GM12872 (cell line): ENCODE results near the gene CFAP161.

Experiments
- TF ChIP-seq, protein P1 (sequence below): IDR thresholded peaks from 3 replicates; pipeline ENCODE4 v1.5.1; 2011; ENCODE audit warnings: low read depth, mild to moderate bottlenecking, low read length, moderate library complexity; ENCODE audit not compliant: insufficient read depth

CFAP161 gene

DNA sequence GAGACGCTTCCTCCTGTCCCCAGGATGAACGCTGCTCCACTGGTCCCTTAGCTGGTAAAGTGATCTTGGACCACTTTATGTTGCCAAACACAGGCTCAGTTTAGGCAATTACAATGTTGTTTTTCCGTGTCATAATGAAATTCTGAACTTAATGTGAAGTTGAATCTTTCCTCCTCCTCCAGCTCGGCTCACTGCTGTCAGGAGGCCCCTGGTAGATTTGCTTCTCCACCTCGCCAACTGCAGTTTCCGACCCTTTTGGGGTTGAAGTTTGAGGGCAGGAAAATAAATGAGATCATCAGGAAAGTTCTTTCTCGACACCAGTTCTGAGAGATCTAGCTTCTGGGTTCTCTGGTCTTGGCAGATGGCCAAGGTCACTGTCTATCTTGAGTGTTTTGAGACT is 27.8 kb downstream of the CFAP161 start:
- TF ChIP-seq, protein P1, sequence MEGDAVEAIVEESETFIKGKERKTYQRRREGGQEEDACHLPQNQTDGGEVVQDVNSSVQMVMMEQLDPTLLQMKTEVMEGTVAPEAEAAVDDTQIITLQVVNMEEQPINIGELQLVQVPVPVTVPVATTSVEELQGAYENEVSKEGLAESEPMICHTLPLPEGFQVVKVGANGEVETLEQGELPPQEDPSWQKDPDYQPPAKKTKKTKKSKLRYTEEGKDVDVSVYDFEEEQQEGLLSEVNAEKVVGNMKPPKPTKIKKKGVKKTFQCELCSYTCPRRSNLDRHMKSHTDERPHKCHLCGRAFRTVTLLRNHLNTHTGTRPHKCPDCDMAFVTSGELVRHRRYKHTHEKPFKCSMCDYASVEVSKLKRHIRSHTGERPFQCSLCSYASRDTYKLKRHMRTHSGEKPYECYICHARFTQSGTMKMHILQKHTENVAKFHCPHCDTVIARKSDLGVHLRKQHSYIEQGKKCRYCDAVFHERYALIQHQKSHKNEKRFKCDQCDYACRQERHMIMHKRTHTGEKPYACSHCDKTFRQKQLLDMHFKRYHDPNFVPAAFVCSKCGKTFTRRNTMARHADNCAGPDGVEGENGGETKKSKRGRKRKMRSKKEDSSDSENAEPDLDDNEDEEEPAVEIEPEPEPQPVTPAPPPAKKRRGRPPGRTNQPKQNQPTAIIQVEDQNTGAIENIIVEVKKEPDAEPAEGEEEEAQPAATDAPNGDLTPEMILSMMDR = no peak

DNA sequence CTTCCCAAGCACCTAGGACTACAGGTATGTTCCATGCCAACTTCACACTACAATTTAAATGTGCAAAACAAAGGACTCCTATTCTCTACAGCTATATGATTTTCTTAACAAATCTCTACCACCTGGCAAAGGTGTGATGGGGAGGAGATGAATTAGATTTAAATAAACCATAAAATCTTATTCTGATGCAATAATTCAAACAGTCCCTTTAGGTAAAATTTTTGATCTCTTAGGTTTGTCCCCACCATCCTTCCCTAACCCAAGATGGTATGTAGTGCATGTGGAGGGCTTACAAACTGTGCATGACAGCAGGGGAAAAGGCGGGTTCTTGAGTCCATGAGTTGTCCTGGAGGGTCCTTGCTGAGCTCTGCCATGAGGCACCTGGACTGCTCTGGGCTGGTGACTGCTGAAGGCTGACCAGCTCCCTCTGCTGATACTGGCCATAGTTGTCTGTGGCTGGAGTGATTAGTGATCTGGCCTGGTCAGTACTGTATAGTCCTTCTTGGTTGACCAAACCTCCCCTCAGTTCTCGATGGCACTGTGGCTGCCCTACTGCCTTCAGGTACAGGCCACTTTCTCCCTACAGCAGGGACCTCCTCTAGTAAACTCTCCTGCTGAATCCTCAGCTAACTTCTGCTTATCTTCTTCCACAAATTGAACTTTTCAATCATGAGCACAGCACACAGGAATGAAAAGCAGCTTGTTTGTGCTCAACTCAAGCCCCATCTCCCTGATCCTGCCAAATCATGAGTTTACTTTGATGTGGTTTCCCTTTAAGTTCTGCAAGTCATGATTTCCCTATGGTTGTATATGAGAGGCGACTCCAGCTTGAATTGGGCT is 30.1 kb downstream of the CFAP161 start:
- TF ChIP-seq, protein P1 = no peak

DNA sequence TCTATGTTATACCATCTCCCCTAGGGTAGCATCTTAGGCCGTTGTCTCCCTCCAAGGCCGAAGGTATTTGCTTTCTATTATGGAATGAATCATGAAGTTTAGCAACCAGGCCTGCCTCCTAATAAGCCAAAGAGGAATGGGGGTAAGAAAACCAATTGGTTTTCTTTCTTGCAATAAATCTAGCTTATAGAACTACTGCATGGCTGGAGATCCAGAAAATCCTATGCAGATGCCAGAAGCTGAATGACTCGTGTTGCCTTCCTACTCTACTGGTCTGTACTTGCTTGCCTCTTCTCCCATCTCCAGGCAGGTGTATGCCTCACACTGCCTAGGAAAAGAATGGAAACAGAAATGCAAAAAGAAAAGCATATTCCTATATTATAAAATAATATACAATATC is 31.5 kb downstream of the CFAP161 start:
- TF ChIP-seq, protein P1 = no peak

DNA sequence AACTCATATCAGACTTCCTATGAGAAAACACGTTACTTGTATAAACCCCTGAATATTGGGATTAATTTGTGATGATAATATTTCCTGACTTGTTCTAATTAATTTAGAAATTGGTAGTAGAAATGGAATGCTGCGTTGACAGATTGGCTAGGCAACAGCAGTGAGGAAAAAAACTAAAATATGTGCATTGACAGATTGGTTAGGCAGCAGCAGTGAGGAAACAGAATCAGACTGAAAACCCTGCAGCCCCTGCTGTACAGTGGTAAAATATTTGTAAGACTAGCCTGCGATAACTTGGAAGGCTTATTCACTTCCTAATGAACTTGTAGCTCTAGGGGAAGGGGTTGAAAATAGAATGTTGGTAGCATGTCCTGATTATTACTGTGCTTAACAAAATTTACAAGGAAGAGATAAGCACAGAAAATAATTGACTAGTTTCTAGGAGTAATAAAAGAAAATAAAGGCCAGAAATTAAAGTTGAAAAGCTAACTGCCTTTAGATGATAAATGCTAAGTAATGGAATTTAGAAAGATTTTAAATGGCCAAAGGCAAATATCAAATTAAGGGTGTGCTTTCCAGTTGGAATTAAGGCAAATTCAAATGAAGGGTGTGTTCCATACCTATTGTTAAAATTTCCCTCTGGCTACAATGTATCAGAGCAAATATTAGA is 32.7 kb downstream of the CFAP161 start:
- TF ChIP-seq, protein P1 = no peak

DNA sequence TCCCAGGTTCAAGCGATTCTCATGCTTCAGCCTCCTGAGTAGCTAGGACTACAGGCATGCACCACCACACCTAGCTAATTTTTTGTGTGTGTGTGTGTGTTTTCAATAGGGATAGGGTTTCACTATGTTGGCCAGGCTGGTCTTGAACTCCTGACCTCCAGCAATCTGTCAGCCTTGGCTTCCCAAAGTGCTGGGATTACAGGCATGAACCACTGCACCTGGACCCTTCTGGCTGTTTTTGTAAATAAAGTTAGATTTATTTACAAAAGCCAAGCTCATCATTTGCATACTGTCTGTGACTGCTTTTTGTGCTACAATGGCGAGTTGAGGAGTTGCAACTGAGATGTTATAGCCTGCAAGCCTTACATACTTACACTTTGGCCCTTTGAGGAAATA is 34.1 kb downstream of the CFAP161 start:
- TF ChIP-seq, protein P1 = no peak

DNA sequence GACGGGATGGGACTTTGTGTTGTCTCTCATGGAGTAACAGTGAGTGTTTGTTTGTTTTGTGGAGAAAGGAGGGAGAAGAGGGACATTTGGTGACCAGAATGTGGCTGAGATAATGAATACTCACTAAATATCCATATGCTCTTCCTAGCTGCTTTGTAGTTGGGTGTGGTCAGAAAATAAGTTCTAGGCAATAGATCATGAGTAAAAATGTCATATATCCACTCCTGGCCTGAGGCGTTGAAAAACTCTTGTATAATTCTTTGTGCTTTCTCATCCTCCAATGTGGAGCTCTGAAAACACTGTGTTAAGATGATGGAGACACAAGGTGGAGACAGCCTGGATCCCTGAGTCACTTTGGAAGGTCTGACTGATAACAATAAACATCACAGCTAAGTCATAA is 34.6 kb downstream of the CFAP161 start:
- TF ChIP-seq, protein P1 = no peak

DNA sequence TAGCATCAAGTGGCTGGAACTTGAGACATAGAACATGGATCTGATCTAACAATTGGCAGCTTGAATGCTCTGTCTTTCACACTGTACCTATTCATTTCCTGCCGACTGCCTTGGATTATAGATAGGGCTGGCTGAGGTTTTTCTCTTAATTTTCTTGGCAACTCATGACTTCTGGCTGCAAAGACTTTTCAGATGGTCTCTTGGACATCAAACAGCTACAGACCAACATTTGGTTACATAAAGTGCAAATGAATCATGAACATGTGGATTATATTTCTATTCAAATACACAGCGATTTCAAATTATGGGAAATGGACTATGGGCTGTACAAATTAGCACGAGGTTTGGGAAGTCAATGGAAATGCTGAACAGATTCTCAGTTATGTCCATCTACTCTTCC is 36.4 kb downstream of the CFAP161 start:
- TF ChIP-seq, protein P1 = no peak
